NCI-H510A treated with DMSO at 0.1 percent for 48 hours (cell line): Measurements from ENCODE around the gene PRSS27.
A peak's percentile ranks its signal among the peaks of the same experiment; 100 is the strongest.

ENCODE experiments used
- DNase-seq: peaks from one replicate; lab custom pipeline; 2025; lab: John Stamatoyannopoulos, UW

Gene PRSS27

DNA sequence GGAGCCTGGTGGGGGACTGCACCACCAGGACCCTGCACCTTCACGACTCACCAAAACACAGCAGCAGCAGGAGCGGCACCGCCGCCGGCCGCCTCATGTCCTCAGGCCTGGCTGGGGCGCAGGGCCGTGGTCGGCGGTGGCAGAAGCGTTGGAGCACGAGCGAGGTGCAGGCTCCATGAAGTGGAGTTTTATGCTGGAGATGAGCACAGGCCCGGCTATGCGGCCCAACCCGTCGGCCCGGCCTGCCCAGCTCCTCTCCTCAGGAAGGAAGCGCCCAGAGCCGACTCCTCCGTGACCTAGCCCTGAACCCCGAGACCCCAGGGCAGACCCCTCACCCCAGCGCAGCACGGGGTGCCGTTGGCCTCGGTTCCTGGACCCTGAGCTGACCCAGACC, at the start of gene PRSS27:
Gene PRSS27 (minus strand): TSS at position 161 of the 394 bp plus-strand sequence. CDS start 64 bp downstream, at position 97.
- DNase-seq: no peak

GRCh38 chr16:2769675-2770056, 49.6 kb upstream of the PRSS27 start:
- DNase-seq: no peak

GRCh38 chr16:2769100-2769529, 49.1 kb upstream of the PRSS27 start:
- DNase-seq: no peak

DNA sequence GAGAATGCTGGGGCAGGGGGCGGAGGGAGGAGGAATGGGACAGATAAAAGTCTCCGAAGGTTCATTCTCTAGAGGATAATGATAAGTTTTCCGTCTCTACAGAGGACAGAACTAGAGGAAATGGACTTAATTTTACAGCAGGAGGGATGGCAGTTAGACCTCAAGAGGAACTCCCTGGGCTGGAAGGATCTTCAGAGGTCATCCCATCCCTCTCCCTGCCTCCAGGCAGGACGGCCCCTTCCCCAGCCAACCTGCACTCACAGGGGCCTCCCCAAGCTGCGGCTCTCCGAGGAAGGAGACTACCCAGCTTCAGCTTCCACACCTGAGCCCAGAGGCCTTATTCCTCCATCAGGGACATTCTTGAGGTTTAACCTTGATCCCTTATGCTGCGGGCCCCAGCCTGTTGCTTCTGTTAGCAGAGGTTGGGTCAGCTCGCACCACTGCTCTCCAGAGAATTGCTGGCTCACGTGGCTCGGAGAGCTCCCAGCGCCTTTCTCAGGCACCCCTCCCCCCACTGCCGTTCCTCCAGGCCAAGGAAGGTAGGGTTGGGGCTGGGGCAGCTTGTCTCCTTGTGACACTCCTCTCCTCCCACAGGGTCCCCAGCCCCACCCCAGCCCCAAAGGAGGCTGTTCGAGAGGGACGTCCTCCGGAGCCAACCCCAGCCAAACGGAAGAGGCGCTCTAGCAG, 48.5 kb upstream of the PRSS27 start:
- DNase-seq: no peak

GRCh38 chr16:2767891-2768290, 47.9 kb upstream of the PRSS27 start:
- DNase-seq: no peak

GRCh38 chr16:2767140-2767731, 47.2 kb upstream of the PRSS27 start:
- DNase-seq: no peak

- DNase-seq: no peak
These were observed 46.6 kb upstream of the PRSS27 start for GRCh38 chr16:2766430-2767139.

GRCh38 chr16:2765462-2766404, 45.7 kb upstream of the PRSS27 start:
- DNase-seq: no peak

DNA sequence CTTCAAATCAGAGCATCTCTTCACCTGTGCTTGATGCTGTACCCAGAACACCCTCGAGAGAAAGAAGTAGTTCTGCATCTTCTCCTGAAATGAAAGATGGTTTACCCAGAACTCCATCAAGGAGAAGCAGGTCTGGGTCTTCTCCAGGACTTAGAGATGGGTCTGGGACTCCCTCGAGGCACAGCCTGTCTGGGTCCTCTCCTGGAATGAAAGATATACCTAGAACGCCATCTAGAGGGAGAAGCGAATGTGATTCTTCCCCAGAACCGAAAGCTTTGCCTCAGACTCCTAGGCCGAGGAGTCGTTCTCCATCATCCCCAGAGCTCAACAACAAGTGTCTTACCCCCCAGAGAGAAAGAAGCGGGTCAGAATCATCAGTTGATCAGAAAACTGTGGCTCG, 44.7 kb upstream of the PRSS27 start:
- no peak for DNase-seq

- no peak for DNase-seq
These were observed 43.1 kb upstream of the PRSS27 start for GRCh38 chr16:2763173-2763572.

DNA sequence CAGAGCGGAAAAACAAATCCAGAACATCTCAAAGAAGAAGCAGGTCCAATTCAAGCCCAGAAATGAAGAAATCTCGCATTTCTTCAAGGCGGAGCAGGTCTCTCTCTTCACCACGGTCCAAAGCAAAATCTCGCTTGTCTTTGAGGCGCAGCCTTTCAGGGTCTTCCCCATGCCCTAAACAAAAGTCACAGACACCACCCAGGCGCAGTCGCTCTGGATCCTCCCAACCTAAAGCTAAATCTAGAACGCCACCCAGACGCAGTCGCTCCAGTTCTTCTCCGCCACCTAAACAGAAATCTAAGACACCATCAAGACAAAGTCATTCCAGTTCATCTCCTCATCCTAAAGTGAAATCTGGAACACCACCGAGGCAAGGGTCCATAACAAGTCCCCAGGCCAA, 42.7 kb upstream of the PRSS27 start:
- no peak for DNase-seq

GRCh38 chr16:2761886-2762583, 42.0 kb upstream of the PRSS27 start:
- no peak for DNase-seq

DNA sequence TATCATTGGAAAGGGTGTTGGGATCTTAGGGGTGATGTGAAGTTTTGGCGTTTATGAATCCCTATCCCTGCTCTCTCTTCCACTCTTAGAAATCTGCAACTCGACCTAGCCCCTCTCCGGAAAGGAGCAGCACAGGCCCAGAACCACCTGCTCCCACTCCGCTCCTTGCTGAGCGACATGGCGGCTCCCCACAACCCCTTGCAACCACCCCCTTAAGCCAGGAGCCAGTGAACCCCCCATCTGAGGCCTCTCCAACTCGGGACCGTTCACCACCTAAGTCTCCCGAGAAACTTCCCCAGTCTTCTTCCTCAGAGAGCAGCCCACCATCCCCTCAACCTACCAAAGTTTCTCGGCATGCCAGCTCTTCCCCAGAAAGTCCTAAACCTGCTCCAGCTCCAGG, 41.4 kb upstream of the PRSS27 start:
- no peak for DNase-seq

GRCh38 chr16:2757344-2757743, 37.3 kb upstream of the PRSS27 start:
- DNase-seq: no peak

- no peak for DNase-seq
These were observed 36.4 kb upstream of the PRSS27 start for GRCh38 chr16:2756288-2757015.

DNA sequence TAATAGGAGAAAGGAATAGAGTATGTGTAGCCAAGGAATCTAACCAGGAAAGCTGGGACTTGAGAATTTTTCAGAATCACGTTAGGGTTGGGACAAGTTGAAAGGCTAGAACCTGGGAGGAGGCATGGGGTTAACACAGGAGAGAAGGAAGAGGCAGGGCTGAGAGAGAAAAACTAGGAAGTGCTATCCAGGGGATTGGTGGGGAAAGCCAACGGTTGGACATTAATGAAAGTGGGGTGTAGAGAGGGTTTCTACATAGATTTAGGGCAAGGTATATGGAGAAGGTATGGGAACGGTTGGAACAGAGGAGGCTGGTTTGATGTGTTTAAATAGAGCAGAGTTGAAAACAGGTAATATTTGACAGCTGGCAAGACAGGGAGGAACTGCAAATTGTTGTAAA, 35.1 kb upstream of the PRSS27 start:
- no peak for DNase-seq

DNA sequence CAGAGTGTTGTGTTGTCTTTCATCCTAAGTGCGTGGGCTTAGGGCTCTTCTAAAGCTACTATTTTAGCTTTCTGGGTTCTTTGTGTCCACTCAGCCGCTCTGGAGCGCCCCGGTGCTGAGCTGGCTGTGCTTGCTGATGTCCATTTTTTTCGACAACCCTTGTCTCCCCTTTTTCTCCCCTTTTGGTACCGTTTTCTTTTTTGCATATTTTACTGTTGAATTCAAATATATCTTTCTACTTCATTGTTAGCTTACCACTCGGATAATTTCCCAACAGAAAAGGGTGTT, 33.7 kb upstream of the PRSS27 start:
- DNase-seq: no peak

DNA sequence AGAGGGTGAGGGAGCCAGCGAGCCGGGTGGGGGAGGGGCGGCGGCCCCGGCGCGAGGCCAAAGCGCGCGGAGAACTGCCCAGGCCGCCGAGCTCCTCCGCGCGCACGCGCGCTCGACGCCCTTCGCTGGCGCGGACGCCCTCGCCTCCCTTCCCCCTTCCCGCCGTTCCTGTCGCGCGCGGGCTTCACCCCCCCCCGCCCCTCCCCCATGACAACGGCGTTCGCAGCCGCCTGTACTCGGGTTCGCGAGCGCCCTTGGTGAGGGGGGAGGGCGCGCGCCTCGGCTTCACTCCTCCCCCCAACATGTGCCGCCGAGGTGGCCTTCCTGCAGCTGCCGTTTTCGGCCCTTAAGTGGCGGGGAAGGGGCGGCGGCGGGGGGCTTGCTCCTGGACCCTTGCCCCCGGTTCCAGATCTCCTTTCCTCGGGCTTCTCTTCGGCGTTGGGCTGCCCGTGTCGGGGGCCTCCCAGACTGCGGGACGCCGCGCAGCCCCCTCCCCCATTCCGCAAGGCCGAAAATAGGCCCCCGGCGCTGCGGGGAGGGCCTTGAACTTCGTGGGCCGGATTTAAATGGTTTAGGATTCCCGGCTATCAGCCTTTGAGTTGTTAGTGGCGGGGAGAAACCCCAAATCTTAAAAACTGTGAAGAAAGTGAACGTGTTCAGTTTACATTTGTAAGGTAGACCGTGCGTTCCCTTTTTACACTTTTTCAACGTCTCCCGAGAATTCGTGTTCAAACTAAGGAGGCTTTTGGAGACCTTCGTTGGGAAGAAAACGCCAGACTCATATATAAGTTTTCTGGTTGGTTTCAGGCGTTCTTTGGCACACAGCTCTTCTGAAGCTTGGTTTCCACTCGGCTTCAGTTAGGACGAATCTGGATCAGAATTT, 33.1 kb upstream of the PRSS27 start:
- peak; percentile 40 for DNase-seq

- DNase-seq: peak; percentile 84
These were observed 32.2 kb upstream of the PRSS27 start, which contains the start of gene SRRM2 for GRCh38 chr16:2752035-2752849. Gene SRRM2 (plus strand): TSS chr16:2752638. CDS start chr16:2756365, 3,727 bp downstream.
